ENCODE data around the gene AMN.

Gene AMN

GRCh38 chr14:102953100-102953499 lies 30.6 kb downstream of the AMN start:
- H3K9me2 ChIP-seq (replicated peaks; ENCODE audit: insufficient read depth, low read length): no peaks in the 10 kb centered on the region
- no peak overlapping the region for H3K4me2 ChIP-seq (ENCODE audit: low read depth, low read length)
- H3K27ac ChIP-seq (ENCODE audit: low read length): no peak overlapping the region
- no peaks in the 10 kb centered on the region for H3K79me2 ChIP-seq (ENCODE audit: low read length)
- no peaks in the 10 kb centered on the region for H3K9me3 ChIP-seq (replicated peaks; ENCODE audit: insufficient read depth, low read length)
- no peaks in the 10 kb centered on the region for H3F3A ChIP-seq (ENCODE audit: insufficient read depth, low read length)
- no peak overlapping the region for H3K4me3 ChIP-seq (ENCODE audit: low read length)
- H3K36me3 ChIP-seq (replicated peaks; ENCODE audit: insufficient read depth, low read length): no peaks in the 10 kb centered on the region
- TF ChIP-seq, protein P1, sequence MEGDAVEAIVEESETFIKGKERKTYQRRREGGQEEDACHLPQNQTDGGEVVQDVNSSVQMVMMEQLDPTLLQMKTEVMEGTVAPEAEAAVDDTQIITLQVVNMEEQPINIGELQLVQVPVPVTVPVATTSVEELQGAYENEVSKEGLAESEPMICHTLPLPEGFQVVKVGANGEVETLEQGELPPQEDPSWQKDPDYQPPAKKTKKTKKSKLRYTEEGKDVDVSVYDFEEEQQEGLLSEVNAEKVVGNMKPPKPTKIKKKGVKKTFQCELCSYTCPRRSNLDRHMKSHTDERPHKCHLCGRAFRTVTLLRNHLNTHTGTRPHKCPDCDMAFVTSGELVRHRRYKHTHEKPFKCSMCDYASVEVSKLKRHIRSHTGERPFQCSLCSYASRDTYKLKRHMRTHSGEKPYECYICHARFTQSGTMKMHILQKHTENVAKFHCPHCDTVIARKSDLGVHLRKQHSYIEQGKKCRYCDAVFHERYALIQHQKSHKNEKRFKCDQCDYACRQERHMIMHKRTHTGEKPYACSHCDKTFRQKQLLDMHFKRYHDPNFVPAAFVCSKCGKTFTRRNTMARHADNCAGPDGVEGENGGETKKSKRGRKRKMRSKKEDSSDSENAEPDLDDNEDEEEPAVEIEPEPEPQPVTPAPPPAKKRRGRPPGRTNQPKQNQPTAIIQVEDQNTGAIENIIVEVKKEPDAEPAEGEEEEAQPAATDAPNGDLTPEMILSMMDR (IDR thresholded peaks at IDR 0.05; ENCODE audit: low read length): no peak
- TF ChIP-seq EZH2phosphoT487 (IDR thresholded peaks at IDR 0.05; ENCODE audit: low read length): no peak
- no peak overlapping the region for H3K9ac ChIP-seq (ENCODE audit: low read length)
- no peak overlapping the region for H2AFZ ChIP-seq (ENCODE audit: low read length)
- DNase-seq: no peak
- H3K4me1 ChIP-seq (ENCODE audit: low read length): no peaks in the 10 kb centered on the region
- no peaks in the 10 kb centered on the region for H4K20me1 ChIP-seq (ENCODE audit: insufficient read depth, low read length)
- no peaks in the 10 kb centered on the region for H3K27me3 ChIP-seq (replicated peaks; ENCODE audit: insufficient read depth, low read length)

DNA sequence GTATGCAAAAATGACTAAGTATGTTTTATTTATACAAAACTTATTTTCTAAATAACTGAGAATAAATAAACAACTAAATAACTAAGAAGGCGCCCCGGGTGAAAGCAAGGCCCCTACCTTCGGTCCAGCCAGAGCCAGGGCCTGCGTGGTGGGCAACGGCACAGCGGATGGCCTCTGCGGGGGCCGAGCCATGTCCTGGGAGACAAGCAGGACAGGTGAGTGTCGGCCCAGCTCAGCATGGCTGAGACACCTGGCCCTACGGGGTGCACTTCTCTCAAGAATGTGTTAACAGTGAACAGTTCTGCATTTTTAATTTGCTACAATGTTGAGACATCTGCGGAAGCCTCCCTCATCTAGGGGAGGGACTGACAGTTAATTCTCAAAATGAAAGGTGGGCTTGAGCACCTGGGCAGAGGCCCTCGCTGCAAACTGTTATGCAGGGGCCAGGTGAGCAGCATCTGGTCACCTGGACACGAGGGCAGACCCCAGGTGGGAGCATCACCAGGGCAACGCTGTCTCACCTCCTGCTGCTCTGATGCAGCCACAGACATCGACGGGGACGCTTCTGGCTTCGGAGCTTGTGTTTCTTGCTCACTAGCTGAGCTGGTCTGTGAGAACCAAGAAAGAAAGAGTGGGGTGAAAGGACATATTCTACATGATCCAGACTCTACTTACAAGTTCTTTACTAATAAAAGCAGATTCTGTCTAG lies 31.8 kb downstream of the AMN start:
- no peak overlapping the region for H3K4me2 ChIP-seq (ENCODE audit: low read depth, low read length)
- no peaks in the 10 kb centered on the region for H3K27me3 ChIP-seq (replicated peaks; ENCODE audit: insufficient read depth, low read length)
- no peaks in the 10 kb centered on the region for H3K9me2 ChIP-seq (replicated peaks; ENCODE audit: insufficient read depth, low read length)
- no peaks in the 10 kb centered on the region for H3K36me3 ChIP-seq (replicated peaks; ENCODE audit: insufficient read depth, low read length)
- no peak overlapping the region for H3K4me3 ChIP-seq (ENCODE audit: low read length)
- H3K4me1 ChIP-seq (ENCODE audit: low read length): no peaks in the 10 kb centered on the region
- no peaks in the 10 kb centered on the region for H3F3A ChIP-seq (ENCODE audit: insufficient read depth, low read length)
- no peaks in the 10 kb centered on the region for H3K9me3 ChIP-seq (replicated peaks; ENCODE audit: insufficient read depth, low read length)
- no peak for DNase-seq
- no peaks in the 10 kb centered on the region for H3K79me2 ChIP-seq (ENCODE audit: low read length)
- TF ChIP-seq, protein P1 (IDR thresholded peaks at IDR 0.05; ENCODE audit: low read length): no peak
- TF ChIP-seq EZH2 (optimal IDR thresholded peaks at IDR 0.05; ENCODE audit: low read depth, low read length) (no peak), EZH2phosphoT487 (IDR thresholded peaks at IDR 0.05; ENCODE audit: low read length) (no peak)
- no peak overlapping the region for H2AFZ ChIP-seq (ENCODE audit: low read length)
- H3K27ac ChIP-seq (ENCODE audit: low read length): no peak overlapping the region
- no peaks in the 10 kb centered on the region for H4K20me1 ChIP-seq (ENCODE audit: insufficient read depth, low read length)
- H3K9ac ChIP-seq (ENCODE audit: low read length): no peak overlapping the region

GRCh38 chr14:102955636-102956408 lies 33.4 kb downstream of the AMN start:
- Histone ChIP-seq H3K79me2 (ENCODE audit: low read length) (no peaks in the 10 kb centered on the region), H3K36me3 (replicated peaks; ENCODE audit: insufficient read depth, low read length) (no peaks in the 10 kb centered on the region), H3K4me3 (ENCODE audit: low read length) (no peak overlapping the region), H3K4me1 (ENCODE audit: low read length) (no peaks in the 10 kb centered on the region), H2AFZ (ENCODE audit: low read length) (no peak overlapping the region), H4K20me1 (ENCODE audit: insufficient read depth, low read length) (no peaks in the 10 kb centered on the region), H3K9ac (ENCODE audit: low read length) (no peak overlapping the region), H3F3A (ENCODE audit: insufficient read depth, low read length) (no peaks in the 10 kb centered on the region), H3K9me3 (replicated peaks; ENCODE audit: insufficient read depth, low read length) (no peaks in the 10 kb centered on the region), H3K4me2 (ENCODE audit: low read depth, low read length) (no peak overlapping the region), H3K27me3 (replicated peaks; ENCODE audit: insufficient read depth, low read length) (no peaks in the 10 kb centered on the region), H3K27ac (ENCODE audit: low read length) (no peak overlapping the region), H3K9me2 (replicated peaks; ENCODE audit: insufficient read depth, low read length) (no peaks in the 10 kb centered on the region)
- TF ChIP-seq, protein P1 (IDR thresholded peaks at IDR 0.05; ENCODE audit: low read length): no peak
- TF ChIP-seq EZH2phosphoT487 (IDR thresholded peaks at IDR 0.05; ENCODE audit: low read length) (no peak), EZH2 (optimal IDR thresholded peaks at IDR 0.05; ENCODE audit: low read depth, low read length) (no peak)
- no peak for DNase-seq

Data from MM.1S (cell line).